Endothelial cell of umbilical vein (primary cell): ENCODE data around the gene MAP4K4. TPM values are rescaled to one million over a fixed set of nuclear protein-coding genes. Genes with fewer than 3 reads are reported as not detected.

Experiments
- BruUV-seq: library from RNA; stranded (reverse); fragments of 400-500 nt; replicated peaks from 2 replicates; lab custom pipeline; 2021; lab: Mats Ljungman, UMichigan
- CTCF ChIA-PET: fragments of 300-600, 350-600 bp; sonication (Branson Sonifier 250); formaldehyde crosslinking; loops from one replicate; lab custom pipeline; 2021; ENCODE audit warnings: antibody characterized with exemption, inconsistent platforms; lab: Charles Lee
- POLR2A ChIA-PET: fragments of 300-600, 350-600 bp; sonication (Branson Sonifier 250); formaldehyde crosslinking; loops from one replicate; lab custom pipeline; 2021; ENCODE audit warnings: antibody characterized with exemption, inconsistent platforms; lab: Charles Lee
- DNase-seq: peaks from one replicate; pipeline ENCODE4 v3.0.0-alpha.2; 2011; ENCODE audit warnings: low read depth, low spot score
- FAIRE-seq: peaks from 2 replicates; lab custom pipeline; 2011; peaks lifted over from hg19 to GRCh38; lab: Jason Lieb, UNC
- H2AFZ ChIP-seq: 2 replicates; pipeline ENCODE4 v1.6.0; 2012; ENCODE audit warnings: low read depth, low read length, control low read depth, inconsistent platforms
- H3K27ac ChIP-seq: 2 replicates; pipeline ENCODE4 v1.5.1; 2011; ENCODE audit warnings: low read depth, mild to moderate bottlenecking, control low read depth, low read length, moderate library complexity; ENCODE audit not compliant: insufficient read depth
- H3K27me3 ChIP-seq, 2 experiments: 2 replicates each; pipeline versions ENCODE4 v1.6.0 to v1.6.1; 2011; ENCODE audit warnings: low read length in 2 of 2, mixed read lengths in 1 of 2; ENCODE audit not compliant: control insufficient read depth in 2 of 2, insufficient read depth in 2 of 2
- H3K36me3 ChIP-seq, 2 experiments: 2 replicates in 1 of 2; 3 replicates in 1 of 2; pipeline ENCODE4 v1.5.1; 2011; ENCODE audit warnings: low read length in 2 of 2, mild to moderate bottlenecking in 1 of 2, moderate library complexity in 1 of 2; ENCODE audit not compliant: control insufficient read depth in 2 of 2, insufficient read depth in 2 of 2; ENCODE audit errors: extremely low read depth in 1 of 2
- H3K4me1 ChIP-seq: 3 replicates; pipeline ENCODE4 v1.5.1; 2011; ENCODE audit warnings: mild to moderate bottlenecking, low read length; ENCODE audit not compliant: control insufficient read depth, insufficient read depth; ENCODE audit errors: extremely low read depth
- H3K4me2 ChIP-seq: 2 replicates; pipeline ENCODE4 v1.6.1; 2011; ENCODE audit warnings: low read length, control low read depth, mixed read lengths; ENCODE audit not compliant: insufficient read depth
- H3K4me3 ChIP-seq, 3 experiments: fragments of 200-600 bp in 1 of 3; sonication (generic), shearing (Covaris generic) in 1 of 3; replicated peaks in 1 of 3; 2 replicates each; pipeline ENCODE4 v1.5.1; 2011 to 2016; ENCODE audit warnings: control low read depth in 3 of 3, low read length in 3 of 3, mild to moderate bottlenecking in 2 of 3, inconsistent platforms in 1 of 3, low read depth in 1 of 3, moderate library complexity in 1 of 3; ENCODE audit not compliant: insufficient read depth in 1 of 3
- H3K79me2 ChIP-seq: 2 replicates; pipeline ENCODE4 v1.6.0; 2012; ENCODE audit warnings: low read length, inconsistent platforms; ENCODE audit not compliant: control insufficient read depth, insufficient read depth
- H3K9ac ChIP-seq: replicated peaks from 2 replicates; pipeline ENCODE3; 2011; ENCODE audit warnings: low read length, control low read depth; ENCODE audit not compliant: insufficient read depth; ENCODE audit errors: extremely low read depth
- H3K9me1 ChIP-seq: replicated peaks from 3 replicates; pipeline ENCODE4 v1.6.0; 2011; ENCODE audit warnings: mild to moderate bottlenecking, low read length; ENCODE audit not compliant: control insufficient read depth, insufficient read depth; ENCODE audit errors: extremely low read depth
- H3K9me3 ChIP-seq: replicated peaks from 2 replicates; pipeline ENCODE4 v1.5.1; 2012; ENCODE audit warnings: low read length, inconsistent platforms; ENCODE audit not compliant: control insufficient read depth, insufficient read depth
- H4K20me1 ChIP-seq: replicated peaks from 2 replicates; pipeline ENCODE3; 2011; ENCODE audit warnings: mild to moderate bottlenecking, low read length; ENCODE audit not compliant: control insufficient read depth, insufficient read depth; ENCODE audit errors: extremely low read depth
- EZH2 ChIP-seq: IDR thresholded peaks from 2 replicates; pipeline ENCODE4 v1.6.1; 2012; ENCODE audit warnings: borderline replicate concordance, low read depth, mild to moderate bottlenecking, moderate library complexity, low read length, inconsistent platforms; ENCODE audit not compliant: severe bottlenecking
- FOS ChIP-seq: IDR thresholded peaks from 2 replicates; pipeline ENCODE4 v1.6.1; 2011; ENCODE audit warnings: mild to moderate bottlenecking, low read length, moderate library complexity, borderline replicate concordance; ENCODE audit not compliant: insufficient read depth
- GATA2 ChIP-seq: IDR thresholded peaks from 2 replicates; pipeline ENCODE4 v1.7.0; 2011; ENCODE audit warnings: low read depth, mild to moderate bottlenecking, moderate library complexity, mixed read lengths, low read length; ENCODE audit not compliant: insufficient read length, insufficient read depth
- JUN ChIP-seq: IDR thresholded peaks from 2 replicates; pipeline ENCODE4 v1.6.1; 2011; ENCODE audit warnings: borderline replicate concordance, low read depth; ENCODE audit not compliant: insufficient read length, insufficient read depth
- MYC ChIP-seq: IDR thresholded peaks from one replicate; pipeline ENCODE4 v1.6.1; 2011; ENCODE audit warnings: mild to moderate bottlenecking, low read depth, low read length
- POLR2A ChIP-seq: IDR thresholded peaks from 2 replicates; pipeline ENCODE4 v1.6.1; 2012; ENCODE audit warnings: low read depth, mild to moderate bottlenecking, control low read depth, low read length
- POLR2AphosphoS5 ChIP-seq: IDR thresholded peaks from 2 replicates; pipeline ENCODE4 v1.6.1; 2012; ENCODE audit warnings: low read depth, mild to moderate bottlenecking, control low read depth, low read length, moderate library complexity; ENCODE audit not compliant: insufficient read depth
- dilution Hi-C: fragments of 300-500 bp; cut with MboI; formaldehyde crosslinking; loops from one replicate; pipeline ENCODE4 v1.15.0; 2019; ENCODE audit warnings: low sequenced_read_pairs; ENCODE audit not compliant: extremely low pct_ligation_motif_present
- intact Hi-C: fragments of 100-400 bp; cut with micrococcal nuclease; formaldehyde crosslinking; loops from one replicate; pipeline ENCODE4 v1.10.0; 2022
- polyA plus RNA-seq, 4 experiments: library from polyadenylated mRNA; depleted of rRNA in 3 of 4; stranded (reverse) in 3 of 4; unstranded in 1 of 4; fragments of >200 nt; gene quantifications; 2 replicates each; pipeline versions ENCODE4 v1.2.1 to v1.2.3, GENCODE V29; 2011 to 2012; ENCODE audit warnings: missing spikeins in 1 of 4
- total RNA-seq: library from RNA; stranded (reverse); gene quantifications from 2 replicates; pipeline ENCODE4 v1.2.3, GENCODE V29; 2021
- TF ChIP-seq, protein P1 (sequence below): IDR thresholded peaks from 2 replicates; pipeline ENCODE4 v1.6.1; 2011; ENCODE audit not compliant: insufficient read depth, insufficient read length
- TF ChIP-seq, protein P2 (sequence below), 2 donors: IDR thresholded peaks; 1 replicate in 1 of 2; 2 replicates in 1 of 2; pipeline ENCODE4 v1.5.1; 2011; ENCODE audit warnings: low read length in 2 of 2, mild to moderate bottlenecking in 2 of 2, moderate library complexity in 2 of 2, control low read depth in 1 of 2, inconsistent platforms in 1 of 2, low read depth in 1 of 2; ENCODE audit not compliant: insufficient read depth in 1 of 2; ENCODE audit errors: extremely low read depth in 1 of 2

Gene MAP4K4
- total and polyA plus RNA-seq, 2 donors (not counting 3 experiments of a cell fraction or from before 2014, with no cell fraction given), result 79.4 to 269 TPM

DNA sequence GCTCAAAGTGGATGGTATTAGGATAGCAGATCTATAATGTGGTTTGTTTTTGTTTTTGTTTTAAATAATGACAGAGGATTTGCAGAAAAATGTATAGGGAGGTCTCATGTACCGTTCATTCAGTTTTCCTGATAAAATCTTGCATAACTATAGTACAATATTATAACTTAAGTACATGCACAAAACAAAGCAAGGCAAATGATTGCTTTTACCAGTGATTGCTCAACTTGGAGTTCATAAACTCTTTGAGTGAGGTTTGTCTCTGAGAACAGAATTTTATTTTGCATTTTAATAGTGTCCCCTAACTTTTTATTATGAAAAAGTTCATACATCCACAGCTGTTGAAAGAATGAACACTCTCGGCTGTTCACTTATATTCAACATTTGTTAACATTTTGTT lies 96.6 kb downstream of the MAP4K4 start:
- Histone ChIP-seq H3K9me1 (no peaks in the 10 kb centered on the region), H3K27ac (no peak overlapping the region), H3K79me2 (peaks cover 99% of the 10 kb centered on the region), H3K9ac (no peak overlapping the region), H3K4me3 (no peak overlapping the region), H3K36me3 (peaks cover 0 to 5% of the 10 kb centered on the region in 2 experiments), H3K27me3 (no peaks in the 10 kb centered on the region), H3K4me1 (peaks cover 11% of the 10 kb centered on the region), H3K4me2 (no peak overlapping the region), H2AFZ (no peak overlapping the region), H3K9me3 (no peaks in the 10 kb centered on the region), H4K20me1 (peaks cover 20% of the 10 kb centered on the region)
- no peak for FAIRE-seq
- TF ChIP-seq GATA2 (no peak), MYC (no peak), POLR2AphosphoS5 (no peak), FOS (no peak), POLR2A (no peak), EZH2 (no peak), JUN (no peak)
- TF ChIP-seq, protein P1, sequence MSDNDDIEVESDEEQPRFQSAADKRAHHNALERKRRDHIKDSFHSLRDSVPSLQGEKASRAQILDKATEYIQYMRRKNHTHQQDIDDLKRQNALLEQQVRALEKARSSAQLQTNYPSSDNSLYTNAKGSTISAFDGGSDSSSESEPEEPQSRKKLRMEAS, result no peak
- TF ChIP-seq, protein P2, sequence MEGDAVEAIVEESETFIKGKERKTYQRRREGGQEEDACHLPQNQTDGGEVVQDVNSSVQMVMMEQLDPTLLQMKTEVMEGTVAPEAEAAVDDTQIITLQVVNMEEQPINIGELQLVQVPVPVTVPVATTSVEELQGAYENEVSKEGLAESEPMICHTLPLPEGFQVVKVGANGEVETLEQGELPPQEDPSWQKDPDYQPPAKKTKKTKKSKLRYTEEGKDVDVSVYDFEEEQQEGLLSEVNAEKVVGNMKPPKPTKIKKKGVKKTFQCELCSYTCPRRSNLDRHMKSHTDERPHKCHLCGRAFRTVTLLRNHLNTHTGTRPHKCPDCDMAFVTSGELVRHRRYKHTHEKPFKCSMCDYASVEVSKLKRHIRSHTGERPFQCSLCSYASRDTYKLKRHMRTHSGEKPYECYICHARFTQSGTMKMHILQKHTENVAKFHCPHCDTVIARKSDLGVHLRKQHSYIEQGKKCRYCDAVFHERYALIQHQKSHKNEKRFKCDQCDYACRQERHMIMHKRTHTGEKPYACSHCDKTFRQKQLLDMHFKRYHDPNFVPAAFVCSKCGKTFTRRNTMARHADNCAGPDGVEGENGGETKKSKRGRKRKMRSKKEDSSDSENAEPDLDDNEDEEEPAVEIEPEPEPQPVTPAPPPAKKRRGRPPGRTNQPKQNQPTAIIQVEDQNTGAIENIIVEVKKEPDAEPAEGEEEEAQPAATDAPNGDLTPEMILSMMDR (IDR thresholded peaks at IDR 0.05; ENCODE audit: extremely low read depth in 1 of 2, insufficient read depth in 1 of 2, low read depth in 1 of 2, low read length in 2 of 2), result no peak
- DNase-seq, result no peak
- POLR2A ChIA-PET, result no interaction called here
- dilution Hi-C loops (no loop called here), intact Hi-C loops (no loop called here)
- no TSS peak for BruUV-seq
- CTCF ChIA-PET, result interaction anchor here (0.8 to 2.4 kb wide), 2 partner anchors 24 to 38 kb away, joined by 3 to 10 read pairs; no protein-coding TSS in a partner anchor
